ENCODE data around the gene SRRM2. TPM values are rescaled to one million over a fixed set of nuclear protein-coding genes. Genes with fewer than 3 reads are reported as not detected.
A peak's percentile ranks its signal among the peaks of the same experiment; 100 is the strongest.

SRRM2 gene
- total RNA-seq, 1 experiment from 2014 or later = 617 TPM

DNA sequence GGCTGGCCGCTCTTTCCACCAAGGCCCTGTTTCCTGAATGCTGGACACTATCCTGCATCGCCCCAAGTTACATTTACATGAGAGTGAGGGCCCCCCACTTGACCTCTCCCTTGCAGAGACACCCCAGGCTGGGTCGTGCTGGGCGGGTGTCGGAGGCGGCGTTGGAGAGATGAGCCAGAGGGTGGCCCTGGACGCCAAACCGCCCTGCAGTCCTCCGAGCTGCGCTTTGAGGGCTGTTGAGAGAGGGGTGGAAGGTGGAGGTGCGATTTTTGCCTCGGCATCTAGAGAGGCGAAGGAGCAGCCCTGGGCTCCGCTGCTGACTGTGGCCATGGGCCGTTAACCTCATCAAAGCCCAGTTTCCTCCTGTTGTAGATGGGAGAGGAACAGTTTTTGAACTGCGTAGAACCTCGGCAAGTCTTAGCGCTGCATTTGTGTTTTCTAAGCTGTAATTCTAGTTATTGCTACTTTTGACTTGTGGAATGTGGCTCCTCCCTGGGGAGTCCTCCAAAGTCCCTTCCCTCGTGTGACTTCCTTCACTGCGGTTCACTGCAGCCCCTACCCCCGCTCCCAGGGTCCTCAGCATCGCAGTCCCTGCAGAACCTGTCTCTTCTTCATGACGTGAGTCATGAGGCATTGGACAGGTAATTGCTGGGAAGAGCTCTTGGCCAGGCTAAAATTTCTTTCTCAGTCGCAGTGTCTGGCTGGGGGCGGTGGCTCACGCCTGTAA is 25.6 kb downstream of the SRRM2 start:
- Histone ChIP-seq H3K36me3 (ENCODE audit: control insufficient read depth, insufficient read depth, low read length) (peaks cover 7% of the 10 kb centered on the region), H3K9me3 (ENCODE audit: control insufficient read depth, insufficient read depth, low read depth, low read length) (no peaks in the 10 kb centered on the region), H3K27me3 (ENCODE audit: control insufficient read depth, insufficient read depth, low read length) (no peaks in the 10 kb centered on the region), H3K4me3 (ENCODE audit: low read depth in 2 of 2, low read length in 2 of 2) (peak overlapping the region; percentile 89), H3K4me1 (ENCODE audit: control insufficient read depth, insufficient read depth, low read length) (peaks cover 33% of the 10 kb centered on the region), H3K27ac (ENCODE audit: low read length) (peak overlapping the region; percentile 99)
- in situ Hi-C loops (cut with HindIII; ENCODE audit: low pct_unique_long_range_greater_than_20kb, low sequenced_read_pairs) = no loop called here
- BruUV-seq (replicated peaks) = no TSS peak
- ATAC-seq (no peak), DNase-seq (ENCODE audit: low read depth, low spot score) (no peak)
- ChIA-PET CTCF (no interaction called here), POLR2A (interaction anchor here (0.6 kb wide), 1 partner anchor 90 kb away, joined by 4 read pairs; no protein-coding TSS in a partner anchor)
- no peak for TF ChIP-seq TCF7L2 (IDR thresholded peaks at IDR 0.05; ENCODE audit: low read depth, low read length)
- TF ChIP-seq, protein P1, sequence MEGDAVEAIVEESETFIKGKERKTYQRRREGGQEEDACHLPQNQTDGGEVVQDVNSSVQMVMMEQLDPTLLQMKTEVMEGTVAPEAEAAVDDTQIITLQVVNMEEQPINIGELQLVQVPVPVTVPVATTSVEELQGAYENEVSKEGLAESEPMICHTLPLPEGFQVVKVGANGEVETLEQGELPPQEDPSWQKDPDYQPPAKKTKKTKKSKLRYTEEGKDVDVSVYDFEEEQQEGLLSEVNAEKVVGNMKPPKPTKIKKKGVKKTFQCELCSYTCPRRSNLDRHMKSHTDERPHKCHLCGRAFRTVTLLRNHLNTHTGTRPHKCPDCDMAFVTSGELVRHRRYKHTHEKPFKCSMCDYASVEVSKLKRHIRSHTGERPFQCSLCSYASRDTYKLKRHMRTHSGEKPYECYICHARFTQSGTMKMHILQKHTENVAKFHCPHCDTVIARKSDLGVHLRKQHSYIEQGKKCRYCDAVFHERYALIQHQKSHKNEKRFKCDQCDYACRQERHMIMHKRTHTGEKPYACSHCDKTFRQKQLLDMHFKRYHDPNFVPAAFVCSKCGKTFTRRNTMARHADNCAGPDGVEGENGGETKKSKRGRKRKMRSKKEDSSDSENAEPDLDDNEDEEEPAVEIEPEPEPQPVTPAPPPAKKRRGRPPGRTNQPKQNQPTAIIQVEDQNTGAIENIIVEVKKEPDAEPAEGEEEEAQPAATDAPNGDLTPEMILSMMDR (IDR thresholded peaks at IDR 0.05) = no peak
- TF ChIP-seq, protein P2, sequence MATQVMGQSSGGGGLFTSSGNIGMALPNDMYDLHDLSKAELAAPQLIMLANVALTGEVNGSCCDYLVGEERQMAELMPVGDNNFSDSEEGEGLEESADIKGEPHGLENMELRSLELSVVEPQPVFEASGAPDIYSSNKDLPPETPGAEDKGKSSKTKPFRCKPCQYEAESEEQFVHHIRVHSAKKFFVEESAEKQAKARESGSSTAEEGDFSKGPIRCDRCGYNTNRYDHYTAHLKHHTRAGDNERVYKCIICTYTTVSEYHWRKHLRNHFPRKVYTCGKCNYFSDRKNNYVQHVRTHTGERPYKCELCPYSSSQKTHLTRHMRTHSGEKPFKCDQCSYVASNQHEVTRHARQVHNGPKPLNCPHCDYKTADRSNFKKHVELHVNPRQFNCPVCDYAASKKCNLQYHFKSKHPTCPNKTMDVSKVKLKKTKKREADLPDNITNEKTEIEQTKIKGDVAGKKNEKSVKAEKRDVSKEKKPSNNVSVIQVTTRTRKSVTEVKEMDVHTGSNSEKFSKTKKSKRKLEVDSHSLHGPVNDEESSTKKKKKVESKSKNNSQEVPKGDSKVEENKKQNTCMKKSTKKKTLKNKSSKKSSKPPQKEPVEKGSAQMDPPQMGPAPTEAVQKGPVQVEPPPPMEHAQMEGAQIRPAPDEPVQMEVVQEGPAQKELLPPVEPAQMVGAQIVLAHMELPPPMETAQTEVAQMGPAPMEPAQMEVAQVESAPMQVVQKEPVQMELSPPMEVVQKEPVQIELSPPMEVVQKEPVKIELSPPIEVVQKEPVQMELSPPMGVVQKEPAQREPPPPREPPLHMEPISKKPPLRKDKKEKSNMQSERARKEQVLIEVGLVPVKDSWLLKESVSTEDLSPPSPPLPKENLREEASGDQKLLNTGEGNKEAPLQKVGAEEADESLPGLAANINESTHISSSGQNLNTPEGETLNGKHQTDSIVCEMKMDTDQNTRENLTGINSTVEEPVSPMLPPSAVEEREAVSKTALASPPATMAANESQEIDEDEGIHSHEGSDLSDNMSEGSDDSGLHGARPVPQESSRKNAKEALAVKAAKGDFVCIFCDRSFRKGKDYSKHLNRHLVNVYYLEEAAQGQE (IDR thresholded peaks at IDR 0.05; ENCODE audit: insufficient read depth in 1 of 2, low read depth in 2 of 2, low read length in 1 of 2) = no peak
- intact Hi-C loops (cut with micrococcal nuclease; ENCODE audit: unreplicated experiment) = no loop called here

DNA sequence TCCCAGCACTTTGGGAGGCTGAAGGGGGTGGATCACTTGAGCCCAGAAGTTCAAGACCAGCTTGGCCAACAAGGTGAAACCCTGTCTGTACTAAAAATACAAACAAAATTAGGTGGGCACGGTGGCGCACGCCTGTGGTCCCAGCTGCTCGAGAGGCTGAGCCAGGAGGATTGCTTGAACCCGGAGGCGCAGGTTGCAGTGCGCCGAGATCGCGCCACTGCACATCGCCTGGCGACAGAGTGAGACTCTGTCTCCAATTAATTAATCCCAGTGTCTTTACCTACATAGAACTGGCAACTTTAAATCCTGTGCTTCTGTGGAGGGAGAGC is 26.2 kb downstream of the SRRM2 start:
- Histone ChIP-seq H3K27me3 (ENCODE audit: control insufficient read depth, insufficient read depth, low read length) (no peaks in the 10 kb centered on the region), H3K4me1 (ENCODE audit: control insufficient read depth, insufficient read depth, low read length) (peaks cover 27% of the 10 kb centered on the region), H3K9me3 (ENCODE audit: control insufficient read depth, insufficient read depth, low read depth, low read length) (no peaks in the 10 kb centered on the region), H3K36me3 (ENCODE audit: control insufficient read depth, insufficient read depth, low read length) (peaks cover 7% of the 10 kb centered on the region; the same call in 1 of the 2 replicates), H3K4me3 (ENCODE audit: low read depth in 2 of 2, low read length in 2 of 2) (peak overlapping the region in 1 of 2 experiments; percentile 89; a peak in 1 of 4 replicates), H3K27ac (ENCODE audit: low read length) (peak overlapping the region; percentile 99)
- BruUV-seq (replicated peaks) = no TSS peak
- intact Hi-C loops (cut with micrococcal nuclease; ENCODE audit: unreplicated experiment) (no loop called here), in situ Hi-C loops (cut with HindIII; ENCODE audit: low pct_unique_long_range_greater_than_20kb, low sequenced_read_pairs) (no loop called here)
- ChIA-PET POLR2A (interaction anchor here (0.6 kb wide), 1 partner anchor 90 kb away, joined by 4 read pairs; no protein-coding TSS in a partner anchor), CTCF (no interaction called here)
- DNase-seq (ENCODE audit: low read depth, low spot score) (no peak), ATAC-seq (no peak)
- TF ChIP-seq, protein P2 (IDR thresholded peaks at IDR 0.05; ENCODE audit: insufficient read depth in 1 of 2, low read depth in 2 of 2, low read length in 1 of 2) = no peak
- TF ChIP-seq, protein P1 (IDR thresholded peaks at IDR 0.05) = no peak
- TF ChIP-seq TCF7L2 (IDR thresholded peaks at IDR 0.05; ENCODE audit: low read depth, low read length) (no peak), SIN3A (IDR thresholded peaks at IDR 0.05; ENCODE audit: borderline replicate concordance, insufficient read depth, low read depth, low read length) (no peak), POLR2AphosphoS5 (IDR thresholded peaks at IDR 0.05; ENCODE audit: low read depth, low read length) (no peak)

Measured in Panc1 (cell line).